Psoas muscle (tissue), 8 donors: ENCODE results near the gene ARHGEF5. TPM values are rescaled to one million over a fixed set of nuclear protein-coding genes. Genes with fewer than 3 reads are reported as not detected.

Experiments
- ATAC-seq, 4 donors: fragments of 200-7000 bp; cut with Tn5 transposase; one replicate each; pipeline ENCODE4 v1.9.1; 2020; ENCODE audit warnings: moderate library complexity in 3 of 4, mild to moderate bottlenecking in 2 of 4
- DNase-seq, 2 donors: peaks; one replicate each; pipeline ENCODE4 v3.0.0-alpha.2; 2020
- H3K27ac ChIP-seq: fragments of 200-600 bp; one replicate; pipeline ENCODE4 v1.8.0; 2022
- H3K27me3 ChIP-seq, 3 donors: fragments of 200-600 bp in 1 of 3; one replicate each; pipeline versions ENCODE4 v1.6.1 to v1.8.0; 2013 to 2022; ENCODE audit warnings: low read length in 2 of 3, mild to moderate bottlenecking in 2 of 3, moderate library complexity in 1 of 3; ENCODE audit not compliant: insufficient read depth in 3 of 3
- H3K36me3 ChIP-seq, 2 donors: fragments of 200-600 bp in 1 of 2; one replicate each; pipeline versions ENCODE4 v1.6.1 to v1.8.0; 2013 to 2022; ENCODE audit warnings: low read depth in 1 of 2, mild to moderate bottlenecking in 1 of 2, moderate library complexity in 1 of 2; ENCODE audit not compliant: insufficient read depth in 1 of 2
- H3K4me1 ChIP-seq: fragments of 200-600 bp; one replicate; pipeline ENCODE4 v1.8.0; 2022
- H3K4me3 ChIP-seq: fragments of 200-600 bp; one replicate; pipeline ENCODE4 v1.8.0; 2022; ENCODE audit warnings: mild to moderate bottlenecking
- H3K9me3 ChIP-seq: fragments of 200-600 bp; one replicate; pipeline ENCODE4 v1.8.0; 2022
- WGBS, 3 donors: extraction: QIAGEN DNeasy Blood & Tissue Kit; methylation state at CpG; one replicate each; pipeline versions ENCODE4 v1.1.6 to v1.1.7; 2013; 5-methylcytosine and 5-hydroxymethylcytosine counted together
- intact Hi-C, 2 donors: fragments of 100-400 bp; cut with DNase I; formaldehyde crosslinking; loops; one replicate each; pipeline versions ENCODE4 v1.11.0 to v1.14.2; 2022
- polyA plus RNA-seq, 3 donors: library from polyadenylated mRNA; stranded (reverse); fragments of 200-250 nt; gene quantifications; one replicate each; pipeline ENCODE4 v1.2.3, GENCODE V29; 2013
- total RNA-seq, 4 donors: library from RNA; stranded (reverse); fragmentation: NEBNext Ultra II Directional in 2 of 4; extraction: Animal tissue kit (Norgen Biotek cat#: 25700) in 2 of 4; gene quantifications; one replicate each; pipeline versions ENCODE4 v1.2.1 to v1.2.4, GENCODE V29; 2021 to 2023
- TF ChIP-seq, protein P1 (sequence below): fragments of 200-600 bp; IDR thresholded peaks from one replicate; pipeline ENCODE4 v1.8.0; 2022; ENCODE audit warnings: antibody characterized with exemption
- donor health status: healthy with polysubstance abuse.
- donor health status: DM: no; HTN: no; CAD: no; lungs with moderate emphysema.
- donor health status: Bipolar disorder and iron deficiency.
- donor health status: healthy.
- donor health status: DM: yes; HTN: yes; CAD: no.
- donor health status: DM: no; HTN: no; CAD: no.
- donor health status: DM: no; HTN: no; CAD: no.
- donor health status: DM: yes; HTN: yes; CAD: no.

ARHGEF5 gene
- total and polyA plus RNA-seq, 7 donors, result 0.06 to 0.69 (median 0.28) TPM

GRCh38 chr7:144386741-144387140 is 31.5 kb downstream of the ARHGEF5 start:
- Histone ChIP-seq H3K27ac (no peak overlapping the region), H3K27me3 (no peaks in the 10 kb centered on the region), H3K4me1 (peaks cover 2% of the 10 kb centered on the region), H3K9me3 (no peaks in the 10 kb centered on the region), H3K4me3 (no peak overlapping the region), H3K36me3 (no peaks in the 10 kb centered on the region)
- ATAC-seq (no peak), DNase-seq (no peak)
- TF ChIP-seq, protein P1, sequence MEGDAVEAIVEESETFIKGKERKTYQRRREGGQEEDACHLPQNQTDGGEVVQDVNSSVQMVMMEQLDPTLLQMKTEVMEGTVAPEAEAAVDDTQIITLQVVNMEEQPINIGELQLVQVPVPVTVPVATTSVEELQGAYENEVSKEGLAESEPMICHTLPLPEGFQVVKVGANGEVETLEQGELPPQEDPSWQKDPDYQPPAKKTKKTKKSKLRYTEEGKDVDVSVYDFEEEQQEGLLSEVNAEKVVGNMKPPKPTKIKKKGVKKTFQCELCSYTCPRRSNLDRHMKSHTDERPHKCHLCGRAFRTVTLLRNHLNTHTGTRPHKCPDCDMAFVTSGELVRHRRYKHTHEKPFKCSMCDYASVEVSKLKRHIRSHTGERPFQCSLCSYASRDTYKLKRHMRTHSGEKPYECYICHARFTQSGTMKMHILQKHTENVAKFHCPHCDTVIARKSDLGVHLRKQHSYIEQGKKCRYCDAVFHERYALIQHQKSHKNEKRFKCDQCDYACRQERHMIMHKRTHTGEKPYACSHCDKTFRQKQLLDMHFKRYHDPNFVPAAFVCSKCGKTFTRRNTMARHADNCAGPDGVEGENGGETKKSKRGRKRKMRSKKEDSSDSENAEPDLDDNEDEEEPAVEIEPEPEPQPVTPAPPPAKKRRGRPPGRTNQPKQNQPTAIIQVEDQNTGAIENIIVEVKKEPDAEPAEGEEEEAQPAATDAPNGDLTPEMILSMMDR, result no peak
- intact Hi-C loops, result no loop called here

GRCh38 chr7:144388950-144389349 is 33.7 kb downstream of the ARHGEF5 start:
- intact Hi-C loops, result no loop called here
- no peak overlapping the region for H3K4me3 ChIP-seq
- DNase-seq (no peak), ATAC-seq (no peak)
- no peaks in the 10 kb centered on the region for H3K36me3 ChIP-seq
- H3K27me3 ChIP-seq, result no peaks in the 10 kb centered on the region
- H3K27ac ChIP-seq, result no peak overlapping the region
- TF ChIP-seq, protein P1, result no peak
- 83 to 86% (median 84%) methylated on average over 5 of the region's 5 CpGs for WGBS, 3 donors
- H3K9me3 ChIP-seq, result no peaks in the 10 kb centered on the region
- peaks cover 2% of the 10 kb centered on the region for H3K4me1 ChIP-seq

DNA sequence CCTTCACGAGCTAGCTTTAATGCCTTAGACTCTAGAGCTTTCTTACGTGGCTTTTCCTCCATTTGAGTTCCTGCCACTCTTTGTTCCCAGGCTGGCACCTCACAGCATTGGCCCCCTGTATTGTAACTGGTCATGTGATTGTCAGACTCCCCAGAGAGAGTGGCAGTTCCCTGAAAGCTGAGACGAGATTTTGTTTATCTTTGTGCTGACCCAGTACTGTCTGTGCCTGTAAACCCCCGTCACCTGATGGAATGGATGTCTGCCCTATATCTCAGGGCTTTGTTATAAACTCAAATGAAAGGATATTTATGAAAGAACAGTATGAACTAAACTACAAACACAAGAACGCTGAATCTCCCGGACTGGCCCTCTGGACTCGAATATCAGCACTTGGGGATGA is 35.3 kb downstream of the ARHGEF5 start:
- ATAC-seq, result no peak
- Histone ChIP-seq H3K36me3 (no peaks in the 10 kb centered on the region), H3K9me3 (no peaks in the 10 kb centered on the region), H3K4me1 (peaks cover 2% of the 10 kb centered on the region), H3K27ac (no peak overlapping the region), H3K4me3 (no peak overlapping the region), H3K27me3 (no peaks in the 10 kb centered on the region)
- no peak for DNase-seq
- WGBS, 3 donors, result 41 to 62% (median 42%) methylated on average over 7 of the region's 7 CpGs
- intact Hi-C loops, result loop anchor here in 1 of 2 donors (5.0 kb wide), 1 partner anchor 218 kb away; no protein-coding TSS in a partner anchor
- TF ChIP-seq, protein P1, result no peak

DNA sequence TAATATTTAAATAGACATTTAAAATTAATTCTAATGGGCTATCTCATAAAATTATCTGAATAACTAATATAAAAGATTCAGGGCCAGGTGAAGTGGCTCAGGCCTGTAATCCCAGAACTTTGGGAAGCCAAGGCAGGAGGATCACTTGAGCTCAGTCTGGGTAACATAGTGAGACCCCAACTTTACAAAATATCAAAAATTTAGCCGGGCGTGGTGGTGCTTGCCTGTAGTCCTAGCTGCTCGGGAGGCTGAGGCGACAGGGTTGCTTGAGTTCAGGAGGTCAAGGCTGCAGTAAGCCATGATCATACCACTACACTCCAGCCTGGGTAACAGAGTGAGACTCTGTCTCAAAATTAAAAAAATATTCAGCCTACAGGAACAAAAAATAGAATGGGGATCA is 35.8 kb downstream of the ARHGEF5 start:
- intact Hi-C loops, result loop anchor here in 1 of 2 donors (5.0 kb wide), 1 partner anchor 219 kb away; no protein-coding TSS in a partner anchor
- no peak for ATAC-seq
- no peak overlapping the region for H3K4me3 ChIP-seq
- WGBS, 3 donors, result 89 to 96% (median 96%) methylated on average over 4 of the region's 4 CpGs
- H3K36me3 ChIP-seq, result no peaks in the 10 kb centered on the region
- no peaks in the 10 kb centered on the region for H3K9me3 ChIP-seq
- peaks cover 2% of the 10 kb centered on the region for H3K4me1 ChIP-seq
- no peak overlapping the region for H3K27ac ChIP-seq
- no peaks in the 10 kb centered on the region for H3K27me3 ChIP-seq
- no peak for DNase-seq
- TF ChIP-seq, protein P1, result no peak

DNA sequence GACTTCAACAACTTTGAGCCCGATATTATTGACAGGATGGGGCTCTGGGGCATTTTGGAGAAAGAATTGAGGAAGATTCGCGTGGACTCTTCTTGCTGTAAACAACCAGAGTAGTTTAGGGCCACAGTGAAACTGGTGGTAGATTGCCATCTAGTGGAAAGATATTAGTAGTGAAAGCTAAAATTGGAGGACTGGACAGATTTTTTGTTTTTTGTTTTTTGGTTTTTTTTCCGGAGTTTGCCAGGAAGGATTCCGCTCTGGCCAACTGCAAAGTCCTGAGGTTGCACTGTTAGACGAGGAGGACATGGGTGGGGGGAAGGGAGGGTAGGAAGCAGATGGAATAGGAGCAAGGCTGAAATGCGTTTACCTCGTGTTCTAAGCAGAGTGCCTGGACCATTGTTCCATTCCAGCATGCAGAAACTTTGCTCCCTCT is 36.6 kb downstream of the ARHGEF5 start:
- WGBS, 3 donors, result 3 to 7% (median 6%) methylated on average over 8 of the region's 8 CpGs
- no peaks in the 10 kb centered on the region for H3K36me3 ChIP-seq
- DNase-seq (no peak), ATAC-seq (peak; percentile 44 to 78 (median 52))
- H3K27ac ChIP-seq, result no peak overlapping the region
- TF ChIP-seq, protein P1, result peak; percentile 62
- intact Hi-C loops, result loop anchor here in 1 of 2 donors (5.0 kb wide), 1 partner anchor 220 kb away; no protein-coding TSS in a partner anchor
- peak overlapping the region; percentile 16 for H3K4me3 ChIP-seq
- no peaks in the 10 kb centered on the region for H3K27me3 ChIP-seq
- no peaks in the 10 kb centered on the region for H3K9me3 ChIP-seq
- peaks cover 2% of the 10 kb centered on the region for H3K4me1 ChIP-seq
